DND-41 (cell line): ENCODE data around the gene THPO.

Experiments used
- ATAC-seq: fragments of 200-7000 bp; cut with Tn5 transposase; 3 replicates; pipeline ENCODE4 v1.9.1; 2021; ENCODE audit warnings: low read depth; ENCODE audit not compliant: insufficient read depth
- DNase-seq: peaks from one replicate; pipeline ENCODE4 v3.0.0-alpha.2; 2020
- H2AFZ ChIP-seq: 2 replicates; pipeline ENCODE4 v1.6.0; 2012; ENCODE audit warnings: low read depth, low read length
- H3K27ac ChIP-seq: 2 replicates; pipeline ENCODE4 v1.5.1; 2012; ENCODE audit warnings: low read length, inconsistent platforms
- H3K27me3 ChIP-seq: fragments of 200-600 bp; sonication (generic); 2 replicates; pipeline ENCODE4 v1.6.0; 2012; ENCODE audit warnings: low read length, mild to moderate bottlenecking, inconsistent platforms; ENCODE audit not compliant: insufficient read depth, poor library complexity
- H3K36me3 ChIP-seq: 2 replicates; pipeline ENCODE4 v1.5.1; 2012; ENCODE audit warnings: low read length, inconsistent platforms; ENCODE audit not compliant: insufficient read depth
- H3K4me1 ChIP-seq: 2 replicates; pipeline ENCODE4 v1.5.1; 2012; ENCODE audit warnings: mild to moderate bottlenecking, low read length; ENCODE audit not compliant: insufficient read depth
- H3K4me2 ChIP-seq: 2 replicates; pipeline ENCODE4 v1.6.0; 2012; ENCODE audit warnings: mild to moderate bottlenecking, moderate library complexity, low read length, inconsistent platforms; ENCODE audit not compliant: insufficient read depth
- H3K4me3 ChIP-seq, 2 experiments: fragments of 200-600 bp in 1 of 2; shearing (Covaris generic) in 1 of 2; 2 replicates each; pipeline ENCODE4 v1.5.1; 2012 to 2016; ENCODE audit warnings: inconsistent platforms in 2 of 2, low read length in 2 of 2, mild to moderate bottlenecking in 2 of 2, low read depth in 1 of 2, moderate library complexity in 1 of 2
- H3K79me2 ChIP-seq: 2 replicates; pipeline ENCODE4 v1.6.0; 2012; ENCODE audit warnings: low read length, inconsistent platforms; ENCODE audit not compliant: insufficient read depth
- H3K9ac ChIP-seq: 2 replicates; pipeline ENCODE4 v1.6.0; 2012; ENCODE audit warnings: low read depth, mild to moderate bottlenecking, inconsistent platforms, low read length, moderate library complexity
- H3K9me3 ChIP-seq: 2 replicates; pipeline ENCODE4 v1.5.1; 2012; ENCODE audit warnings: low read length, moderate library complexity, mild to moderate bottlenecking, inconsistent platforms; ENCODE audit not compliant: insufficient read depth, severe bottlenecking
- H4K20me1 ChIP-seq: 2 replicates; pipeline ENCODE4 v1.6.0; 2012; ENCODE audit warnings: low read length; ENCODE audit not compliant: insufficient read depth
- EZH2 ChIP-seq: IDR thresholded peaks from 3 replicates; pipeline ENCODE4 v1.6.1; 2012; ENCODE audit warnings: borderline replicate concordance, low read depth, mild to moderate bottlenecking, moderate library complexity, low read length, inconsistent platforms; ENCODE audit not compliant: severe bottlenecking
- TF ChIP-seq, protein P1 (sequence below): IDR thresholded peaks from 2 replicates; pipeline ENCODE4 v1.5.1; 2012; ENCODE audit warnings: borderline replicate concordance, low read length, moderate library complexity, mild to moderate bottlenecking; ENCODE audit not compliant: poor library complexity, severe bottlenecking; ENCODE audit errors: extremely low read depth

Gene THPO

DNA sequence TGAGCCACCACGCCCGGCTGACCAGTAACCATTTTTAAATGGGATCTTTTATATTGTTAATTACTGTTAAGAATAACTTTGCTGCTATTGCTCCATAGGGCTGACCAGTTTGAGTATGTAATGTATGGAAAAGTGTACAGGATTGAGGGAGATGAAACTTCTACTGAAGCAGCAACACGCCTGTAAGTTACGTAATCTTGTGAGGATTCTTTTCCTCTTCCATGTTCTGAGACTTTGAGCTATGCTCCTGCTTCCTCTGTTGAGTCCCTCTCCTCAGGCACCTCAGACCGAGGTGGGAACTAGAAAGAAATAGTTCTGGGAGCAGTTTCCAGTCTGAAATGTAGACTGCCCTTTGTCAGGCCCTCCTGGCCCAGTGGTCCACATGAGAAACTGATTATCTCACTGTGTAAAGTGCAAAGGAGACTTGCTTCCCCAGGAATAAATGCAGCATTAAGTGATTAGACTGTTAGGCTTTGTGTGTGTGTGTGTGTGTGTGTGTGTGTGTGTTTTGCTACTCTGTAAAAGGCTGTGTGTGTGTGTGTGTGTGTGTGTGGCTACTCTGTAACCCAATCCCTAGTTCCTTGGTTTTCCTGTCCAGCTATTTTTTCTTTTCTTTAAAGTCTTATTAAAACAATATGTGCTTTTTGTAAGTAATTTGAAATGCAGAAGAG is 11.3 kb downstream of the THPO start:
- no peaks in the 10 kb centered on the region for H3K27me3 ChIP-seq
- peaks cover 42% of the 10 kb centered on the region for H3K36me3 ChIP-seq
- H3K4me3 ChIP-seq: no peak overlapping the region
- peaks cover 33% of the 10 kb centered on the region for H3K79me2 ChIP-seq
- no peak for TF ChIP-seq EZH2
- TF ChIP-seq, protein P1, sequence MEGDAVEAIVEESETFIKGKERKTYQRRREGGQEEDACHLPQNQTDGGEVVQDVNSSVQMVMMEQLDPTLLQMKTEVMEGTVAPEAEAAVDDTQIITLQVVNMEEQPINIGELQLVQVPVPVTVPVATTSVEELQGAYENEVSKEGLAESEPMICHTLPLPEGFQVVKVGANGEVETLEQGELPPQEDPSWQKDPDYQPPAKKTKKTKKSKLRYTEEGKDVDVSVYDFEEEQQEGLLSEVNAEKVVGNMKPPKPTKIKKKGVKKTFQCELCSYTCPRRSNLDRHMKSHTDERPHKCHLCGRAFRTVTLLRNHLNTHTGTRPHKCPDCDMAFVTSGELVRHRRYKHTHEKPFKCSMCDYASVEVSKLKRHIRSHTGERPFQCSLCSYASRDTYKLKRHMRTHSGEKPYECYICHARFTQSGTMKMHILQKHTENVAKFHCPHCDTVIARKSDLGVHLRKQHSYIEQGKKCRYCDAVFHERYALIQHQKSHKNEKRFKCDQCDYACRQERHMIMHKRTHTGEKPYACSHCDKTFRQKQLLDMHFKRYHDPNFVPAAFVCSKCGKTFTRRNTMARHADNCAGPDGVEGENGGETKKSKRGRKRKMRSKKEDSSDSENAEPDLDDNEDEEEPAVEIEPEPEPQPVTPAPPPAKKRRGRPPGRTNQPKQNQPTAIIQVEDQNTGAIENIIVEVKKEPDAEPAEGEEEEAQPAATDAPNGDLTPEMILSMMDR: no peak
- H3K27ac ChIP-seq: no peak overlapping the region
- peak overlapping the region; percentile 6; the same call in 1 of the 2 replicates for H3K4me2 ChIP-seq
- H2AFZ ChIP-seq: no peak overlapping the region
- ATAC-seq (no peak), DNase-seq (no peak)
- peaks cover 19% of the 10 kb centered on the region for H3K4me1 ChIP-seq
- peaks cover 18% of the 10 kb centered on the region; the same call in 1 of the 2 replicates for H4K20me1 ChIP-seq
- no peak overlapping the region for H3K9ac ChIP-seq
- H3K9me3 ChIP-seq: no peaks in the 10 kb centered on the region

DNA sequence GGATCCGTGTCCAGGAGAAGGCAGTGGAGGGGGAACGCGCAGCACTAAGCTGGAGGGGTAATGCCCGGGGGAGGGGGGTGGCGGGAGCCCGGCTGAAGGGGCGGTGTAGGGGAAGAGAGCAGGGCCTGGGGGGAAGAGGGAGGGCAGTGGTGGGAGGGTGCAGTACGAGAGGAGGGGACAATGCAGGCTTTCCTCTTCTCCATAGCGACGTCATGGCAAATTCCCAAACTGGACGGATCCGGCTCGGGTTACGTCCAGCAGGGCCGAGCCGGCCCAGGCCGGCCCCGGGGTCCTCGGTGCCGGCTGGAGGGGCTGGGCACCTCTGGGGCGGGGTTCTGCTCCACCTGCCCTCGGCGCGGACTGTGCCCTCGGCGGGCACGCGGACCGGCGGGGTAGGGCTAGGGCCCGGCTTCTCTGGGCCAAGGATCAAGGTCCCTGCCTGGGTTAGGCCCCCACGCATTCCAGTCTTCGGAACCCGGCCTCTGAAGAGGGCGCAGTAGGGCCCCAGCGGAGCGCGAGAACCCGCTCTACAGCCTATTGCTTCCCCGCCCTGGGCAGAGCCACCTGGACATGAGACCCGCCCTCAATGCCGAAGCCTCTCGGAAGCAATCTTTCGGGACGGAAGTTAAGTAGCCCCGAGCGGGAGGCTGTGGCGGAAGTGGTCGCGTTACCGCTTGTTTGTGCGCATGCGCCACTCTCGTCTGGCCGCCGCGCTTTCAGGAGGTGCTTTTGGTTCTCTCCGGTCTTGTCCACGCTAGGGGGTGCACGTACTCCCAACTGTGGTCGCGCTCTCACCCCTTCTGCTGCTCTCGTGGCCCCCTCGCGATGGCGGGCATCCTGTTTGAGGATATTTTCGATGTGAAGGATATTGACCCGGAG is 15.1 kb downstream of the THPO start:
- no peak for TF ChIP-seq EZH2
- TF ChIP-seq, protein P1: peak; percentile 75
- peak overlapping the region; percentile 96 for H2AFZ ChIP-seq
- peaks cover 30% of the 10 kb centered on the region for H4K20me1 ChIP-seq
- peak; percentile 83 for ATAC-seq
- H3K36me3 ChIP-seq: peaks cover 27% of the 10 kb centered on the region
- no peaks in the 10 kb centered on the region for H3K9me3 ChIP-seq
- H3K4me3 ChIP-seq: peak overlapping the region; percentile 43 to 95
- DNase-seq: peak; percentile 96
- peak overlapping the region; percentile 88 for H3K27ac ChIP-seq
- H3K9ac ChIP-seq: peak overlapping the region; percentile 89
- H3K27me3 ChIP-seq: no peaks in the 10 kb centered on the region
- peaks cover 39% of the 10 kb centered on the region for H3K79me2 ChIP-seq
- peak overlapping the region; percentile 87 for H3K4me2 ChIP-seq
- H3K4me1 ChIP-seq: peaks cover 34% of the 10 kb centered on the region

DNA sequence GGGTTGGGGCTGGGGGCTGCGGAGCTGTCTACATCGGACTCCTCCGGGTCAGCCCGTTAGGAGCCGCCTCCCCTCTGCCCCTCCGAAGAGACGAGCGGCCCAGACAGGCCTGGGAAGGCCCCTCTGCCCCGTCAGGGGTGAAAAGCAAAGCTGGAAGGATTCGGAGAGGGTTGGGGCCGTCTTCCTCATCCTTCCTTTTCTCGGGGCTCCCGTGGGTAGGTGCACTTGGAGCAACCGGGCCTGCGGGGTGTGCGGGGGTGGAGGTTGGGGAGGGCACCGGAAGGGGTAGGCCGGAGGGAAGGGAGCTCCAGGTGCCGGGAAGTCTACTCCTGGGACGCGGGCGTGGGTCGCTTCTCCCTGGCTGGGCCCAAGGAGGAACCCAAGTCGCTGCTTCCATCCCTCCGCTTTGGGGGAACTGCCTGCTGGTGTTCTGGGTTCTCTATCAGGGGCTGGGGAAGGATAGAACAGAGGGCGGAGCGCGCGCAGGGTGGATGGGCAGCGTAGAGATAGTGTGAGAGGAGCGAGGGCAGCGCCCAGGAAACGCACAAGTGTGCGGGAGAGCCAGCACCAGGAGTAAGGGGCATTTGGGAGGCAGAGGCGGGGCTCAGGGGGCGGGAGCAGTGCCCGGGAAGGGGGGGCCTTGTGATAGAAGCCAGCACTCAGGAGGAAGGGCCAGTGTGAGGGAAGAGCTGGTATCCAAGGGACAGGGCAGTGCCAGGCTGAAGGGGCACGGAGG is 15.9 kb downstream of the THPO start:
- peak; percentile 20 for ATAC-seq
- peaks cover 27% of the 10 kb centered on the region for H4K20me1 ChIP-seq
- TF ChIP-seq, protein P1: no peak
- peaks cover 34% of the 10 kb centered on the region for H3K4me1 ChIP-seq
- peak overlapping the region; percentile 89 for H3K9ac ChIP-seq
- peak overlapping the region; percentile 43 to 95 for H3K4me3 ChIP-seq
- peak overlapping the region; percentile 88 for H3K27ac ChIP-seq
- peak overlapping the region; percentile 87 for H3K4me2 ChIP-seq
- no peaks in the 10 kb centered on the region for H3K27me3 ChIP-seq
- H3K79me2 ChIP-seq: peaks cover 39% of the 10 kb centered on the region
- H2AFZ ChIP-seq: peak overlapping the region; percentile 96
- no peaks in the 10 kb centered on the region for H3K9me3 ChIP-seq
- peak; percentile 60 for DNase-seq
- peaks cover 21% of the 10 kb centered on the region for H3K36me3 ChIP-seq
